ENCODE measurements around the gene VPS29.
"Not testable (repeated sequence)": the region's sequence is repeated elsewhere in the genome, so short reads cannot be mapped to it uniquely, and the experiment has no call there.

The VPS29 gene

GRCh38 chr12:110466791-110467190 lies 35.1 kb downstream of the VPS29 start:
- no peak for DNase-seq (ENCODE audit: low read depth)
- H3K4me3 ChIP-seq (ENCODE audit: low read length), result peak overlapping the region; percentile 77

GRCh38 chr12:110465765-110466164 lies 36.1 kb downstream of the VPS29 start:
- DNase-seq (ENCODE audit: low read depth); H3K4me3 ChIP-seq (ENCODE audit: low read length): not testable (repeated sequence)

More at GRCh38 chr12:110466791-110467190, 35.1 kb downstream of the VPS29 start:
- no peak for TF ChIP-seq CTCF (IDR thresholded peaks at IDR 0.05; ENCODE audit: insufficient read depth, low read depth, low read length, missing control alignments)

DNA sequence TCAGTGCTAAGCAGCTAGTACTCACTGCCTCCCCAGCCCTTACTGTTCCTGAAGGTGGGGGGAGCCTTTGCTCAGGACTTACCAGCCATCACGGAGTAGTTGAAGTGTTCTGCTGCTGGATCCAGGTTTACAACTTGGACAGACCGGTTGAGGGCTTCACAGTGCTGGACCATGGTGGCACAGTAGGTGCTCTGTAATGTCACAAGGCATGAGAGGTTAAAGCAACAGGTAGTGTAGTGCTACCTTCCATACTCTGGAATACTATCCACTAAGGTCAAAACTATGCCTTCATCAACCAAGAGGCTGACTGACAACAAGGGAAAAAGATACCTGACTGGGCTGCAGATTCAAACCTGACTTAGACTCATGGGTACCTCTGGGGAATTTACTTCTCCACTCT lies 36.9 kb downstream of the VPS29 start:
- DNase-seq (ENCODE audit: low read depth), result no peak
- no peak overlapping the region for H3K4me3 ChIP-seq (ENCODE audit: low read length)
- no peak for TF ChIP-seq CTCF (IDR thresholded peaks at IDR 0.05; ENCODE audit: insufficient read depth, low read depth, low read length, missing control alignments)

DNA sequence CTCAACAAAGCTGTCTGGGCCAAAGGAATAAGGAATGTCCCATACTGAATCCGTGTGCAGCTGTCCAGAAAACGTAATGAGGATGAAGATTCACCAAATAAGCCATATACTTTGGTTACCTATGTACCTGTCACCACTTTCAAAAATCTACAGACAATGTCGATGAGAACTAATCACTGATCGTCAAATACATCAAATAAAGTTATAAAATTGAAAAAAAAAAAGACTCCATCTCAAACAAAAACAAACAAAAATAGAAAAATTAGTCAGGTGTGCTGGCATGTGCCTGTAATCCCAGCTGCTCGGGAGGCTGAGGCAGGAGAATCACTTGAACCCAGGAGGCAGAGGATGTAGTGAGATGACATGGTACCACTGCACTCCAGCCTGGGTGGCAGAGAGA lies 40.7 kb downstream of the VPS29 start:
- H3K4me3 ChIP-seq (ENCODE audit: low read length); DNase-seq (ENCODE audit: low read depth): not testable (repeated sequence)

GRCh38 chr12:110458756-110459155 lies 43.2 kb downstream of the VPS29 start:
- no peak overlapping the region for H3K4me3 ChIP-seq (ENCODE audit: low read length)
- DNase-seq (ENCODE audit: low read depth), result no peak
- no peak for TF ChIP-seq CTCF (IDR thresholded peaks at IDR 0.05; ENCODE audit: insufficient read depth, low read depth, low read length, missing control alignments)

DNA sequence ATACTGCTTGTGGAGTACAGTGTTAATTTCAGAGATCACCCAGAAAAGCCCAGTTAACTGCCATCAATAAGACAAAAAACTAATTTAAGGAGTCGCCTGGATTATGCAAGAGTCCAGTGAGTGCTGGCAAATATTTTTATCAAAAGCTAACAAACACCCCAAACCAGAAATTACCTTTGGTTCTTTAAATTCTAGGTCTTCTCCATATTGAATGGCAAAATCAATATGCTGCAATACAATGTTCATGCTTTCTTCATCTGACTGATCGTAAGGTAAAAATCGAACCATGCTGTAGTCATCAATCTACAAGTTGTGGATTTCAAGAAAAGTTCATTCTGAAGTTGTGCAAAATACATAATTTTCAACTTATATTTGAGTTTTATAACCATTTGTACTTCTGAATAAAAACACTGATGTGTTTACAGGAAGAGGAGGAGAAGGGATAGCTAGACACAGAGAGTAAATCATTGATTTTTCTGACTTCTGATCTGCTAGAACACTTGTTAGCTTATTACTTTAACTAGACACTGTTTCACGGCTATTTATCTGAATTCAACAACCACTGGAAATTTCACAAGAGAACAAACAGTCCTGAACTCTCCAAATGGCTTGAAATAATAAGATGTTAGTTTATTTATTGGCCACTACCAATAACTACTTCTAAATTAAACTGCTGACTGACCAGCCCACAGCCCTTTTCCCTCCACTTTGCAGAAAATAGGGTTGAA lies 48.2 kb downstream of the VPS29 start:
- H3K4me3 ChIP-seq (ENCODE audit: low read length), result no peak overlapping the region
- DNase-seq (ENCODE audit: low read depth), result no peak
- no peak for TF ChIP-seq CTCF (IDR thresholded peaks at IDR 0.05; ENCODE audit: insufficient read depth, low read depth, low read length, missing control alignments)

GRCh38 chr12:110451263-110451662 lies 50.6 kb downstream of the VPS29 start:
- H3K4me3 ChIP-seq (ENCODE audit: low read length), result no peak overlapping the region
- no peak for DNase-seq (ENCODE audit: low read depth)

More at GRCh38 chr12:110451263-110451662, 50.6 kb downstream of the VPS29 start:
- no peak for TF ChIP-seq CTCF (IDR thresholded peaks at IDR 0.05; ENCODE audit: insufficient read depth, low read depth, low read length, missing control alignments)

All from epithelial cell of esophagus (primary cell).